HG02973 (cell line): Measurements from ENCODE around the gene ASIC2.

Source experiments
- ATAC-seq: cut with Tn5 transposase; IDR thresholded peaks from one replicate; pipeline ENCODE4 v1.9.1; 2021; ENCODE audit warnings: moderate library complexity; ENCODE audit not compliant: unreplicated experiment

Gene ASIC2

GRCh38 chr17:33205552-33205951 is 87.5 kb downstream of the ASIC2 start:
- no peak for ATAC-seq

GRCh38 chr17:33204701-33205100 is 88.4 kb downstream of the ASIC2 start:
- ATAC-seq: no peak

GRCh38 chr17:33204156-33204555 is 88.9 kb downstream of the ASIC2 start:
- no peak for ATAC-seq

GRCh38 chr17:33202796-33203495 is 90.1 kb downstream of the ASIC2 start:
- no peak for ATAC-seq

- no peak for ATAC-seq
Observed at GRCh38 chr17:33202021-33202420, 91.1 kb downstream of the ASIC2 start.

GRCh38 chr17:33201283-33201682 is 91.8 kb downstream of the ASIC2 start:
- ATAC-seq: no peak

- ATAC-seq: no peak
Observed at GRCh38 chr17:33200587-33200986, 92.5 kb downstream of the ASIC2 start.

- ATAC-seq: no peak
Observed at GRCh38 chr17:33199571-33200510, 93.3 kb downstream of the ASIC2 start.

- ATAC-seq: no peak
Observed at GRCh38 chr17:33198954-33199353, 94.1 kb downstream of the ASIC2 start.

GRCh38 chr17:33197342-33197741 is 95.8 kb downstream of the ASIC2 start:
- no peak for ATAC-seq

- no peak for ATAC-seq
Observed at GRCh38 chr17:33196883-33197282, 96.2 kb downstream of the ASIC2 start.

- no peak for ATAC-seq
Observed at GRCh38 chr17:33192951-33193911, 99.9 kb downstream of the ASIC2 start.

- ATAC-seq: no peak
Observed at GRCh38 chr17:33183487-33184026, 109.5 kb downstream of the ASIC2 start.

- ATAC-seq: no peak
Observed at GRCh38 chr17:33179151-33179550, 113.9 kb downstream of the ASIC2 start.

GRCh38 chr17:33178681-33179080 is 114.4 kb downstream of the ASIC2 start:
- ATAC-seq: no peak

- ATAC-seq: no peak
Observed at GRCh38 chr17:33175562-33175961, 117.5 kb downstream of the ASIC2 start.

- no peak for ATAC-seq
Observed at GRCh38 chr17:33171931-33172330, 121.2 kb downstream of the ASIC2 start.

GRCh38 chr17:33169580-33170285 is 123.4 kb downstream of the ASIC2 start:
- ATAC-seq: no peak

GRCh38 chr17:33167736-33168135 is 125.4 kb downstream of the ASIC2 start:
- no peak for ATAC-seq

GRCh38 chr17:33166472-33166871 is 126.6 kb downstream of the ASIC2 start:
- ATAC-seq: no peak
